HS-5 (cell line): ENCODE data around the gene DCUN1D4.
A peak's percentile ranks its signal among the peaks of the same experiment; 100 is the strongest.
"Not testable (repeated sequence)": the region's sequence is repeated elsewhere in the genome, so short reads cannot be mapped to it uniquely, and the experiment has no call there.

ENCODE experiments used
- DNase-seq: peaks from one replicate; pipeline ENCODE4 v3.0.0-alpha.2; 2012; ENCODE audit warnings: low read depth

DCUN1D4 gene

GRCh38 chr4:51895158-51895557, 52.2 kb downstream of the DCUN1D4 start:
- DNase-seq, result no peak

DNA sequence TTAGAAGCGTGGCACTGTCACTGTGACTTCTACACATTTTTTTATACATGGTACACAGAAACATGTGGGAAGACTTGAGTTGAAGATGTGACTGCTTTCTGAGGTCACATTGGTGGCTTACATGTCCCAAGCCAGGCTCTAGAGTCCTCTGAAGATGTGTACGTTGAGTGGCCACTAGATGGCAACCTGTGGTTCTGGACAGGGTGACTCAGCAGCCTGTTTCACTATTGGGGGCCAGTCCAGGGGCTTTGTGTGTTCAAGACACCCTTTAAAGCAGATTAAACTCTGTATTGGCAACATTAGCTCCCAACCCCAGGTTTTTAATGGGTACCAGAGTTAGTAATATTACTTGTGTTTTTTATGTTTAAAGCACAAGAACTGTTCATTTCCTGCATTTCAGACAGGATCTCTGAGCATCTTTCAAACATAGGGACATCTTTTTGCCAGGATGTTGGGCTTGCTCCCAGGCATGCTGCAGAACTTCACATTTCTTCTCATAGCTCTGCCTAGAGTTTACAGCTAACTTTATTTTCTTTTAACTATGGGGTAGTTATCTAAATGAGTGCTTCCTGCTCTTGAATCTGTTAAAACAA, 53.0 kb downstream of the DCUN1D4 start:
- peak; percentile 19 for DNase-seq

DNA sequence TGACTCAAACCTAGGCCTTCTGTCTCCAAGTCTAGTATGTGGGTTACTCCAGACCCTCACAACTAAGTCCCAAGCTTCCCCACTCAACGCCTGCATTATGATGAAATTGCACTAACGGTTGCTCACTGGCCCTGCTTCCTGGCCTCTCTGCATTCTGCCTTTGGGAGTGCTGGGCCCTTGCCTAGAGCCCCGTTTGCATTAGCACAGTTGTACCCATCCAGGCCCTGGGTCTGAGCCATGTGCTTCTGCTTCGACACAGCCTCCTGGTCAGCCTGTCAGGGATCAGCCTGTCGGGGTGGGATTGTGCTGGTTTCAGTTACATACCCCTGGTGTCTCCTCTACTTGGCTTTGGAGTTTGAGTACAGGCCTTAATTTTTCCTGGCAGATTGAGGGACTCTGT, 58.4 kb downstream of the DCUN1D4 start:
- no peak for DNase-seq

DNA sequence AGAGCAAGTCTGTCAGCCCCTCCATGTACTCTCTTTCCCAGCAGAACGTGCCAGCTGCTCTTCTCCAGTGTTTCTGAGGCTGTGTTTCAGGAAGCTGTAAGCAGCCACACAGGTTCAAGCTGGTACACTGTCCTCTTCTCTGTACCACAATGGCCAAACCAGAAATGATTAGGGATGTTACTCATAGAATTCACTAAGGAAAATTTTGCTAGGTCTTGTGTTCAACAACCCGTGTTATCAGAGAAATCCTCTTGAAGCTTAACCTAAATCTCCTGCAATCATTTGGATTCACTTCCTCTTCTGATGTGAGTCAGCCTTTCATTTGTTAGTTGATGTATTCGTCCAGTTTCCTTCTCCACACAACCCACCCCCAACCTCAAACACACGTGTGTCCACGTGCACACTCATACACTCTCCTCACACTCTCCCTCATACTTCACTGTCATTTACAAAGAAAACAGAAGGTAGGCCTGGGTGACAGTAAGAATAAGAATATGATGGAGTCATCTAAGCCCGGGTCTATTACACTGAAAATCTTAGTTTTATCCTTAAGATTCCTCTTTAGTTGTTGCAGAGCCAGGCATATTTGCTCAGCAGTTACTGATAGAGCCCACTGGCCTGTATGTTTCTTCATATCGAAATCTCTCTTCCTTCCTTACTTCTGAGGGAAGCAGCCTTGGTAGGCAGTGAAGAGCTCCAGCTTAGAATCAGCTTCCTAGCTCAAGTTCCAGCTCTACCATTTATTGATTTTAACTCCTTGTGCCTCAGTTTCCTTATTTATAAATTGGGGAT, 63.4 kb downstream of the DCUN1D4 start:
- DNase-seq, result no peak

DNA sequence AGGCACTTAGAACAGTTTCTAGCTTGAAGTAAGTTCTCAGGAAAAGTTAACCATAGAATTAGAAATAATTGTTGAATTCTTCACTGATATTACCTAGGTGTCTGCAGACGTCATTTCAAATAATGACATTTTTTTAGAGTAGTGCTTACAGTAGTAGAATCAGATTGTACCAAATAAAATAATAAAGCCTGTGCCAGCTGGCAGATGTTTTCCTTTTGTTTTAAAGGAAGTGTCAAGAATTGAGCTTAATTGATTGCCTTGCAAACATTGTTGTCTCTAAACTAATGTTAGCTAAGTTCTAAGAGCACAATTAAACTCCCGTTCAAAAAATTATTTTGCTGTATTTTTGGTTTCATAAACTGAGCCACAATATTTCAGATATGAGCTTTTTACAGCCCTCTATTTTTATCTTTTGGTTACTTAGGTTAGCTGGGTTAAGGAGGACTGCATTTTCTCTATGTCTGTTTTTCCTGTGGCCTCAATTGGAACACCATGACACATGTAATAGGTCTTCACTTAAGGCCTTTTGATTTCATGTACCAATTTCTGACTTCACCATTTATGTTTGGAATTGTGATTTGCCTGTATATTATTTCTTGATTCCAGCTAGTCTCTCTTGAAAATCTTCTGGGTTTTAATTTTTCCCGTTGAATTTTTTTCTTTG, 64.2 kb downstream of the DCUN1D4 start:
- no peak for DNase-seq

DNA sequence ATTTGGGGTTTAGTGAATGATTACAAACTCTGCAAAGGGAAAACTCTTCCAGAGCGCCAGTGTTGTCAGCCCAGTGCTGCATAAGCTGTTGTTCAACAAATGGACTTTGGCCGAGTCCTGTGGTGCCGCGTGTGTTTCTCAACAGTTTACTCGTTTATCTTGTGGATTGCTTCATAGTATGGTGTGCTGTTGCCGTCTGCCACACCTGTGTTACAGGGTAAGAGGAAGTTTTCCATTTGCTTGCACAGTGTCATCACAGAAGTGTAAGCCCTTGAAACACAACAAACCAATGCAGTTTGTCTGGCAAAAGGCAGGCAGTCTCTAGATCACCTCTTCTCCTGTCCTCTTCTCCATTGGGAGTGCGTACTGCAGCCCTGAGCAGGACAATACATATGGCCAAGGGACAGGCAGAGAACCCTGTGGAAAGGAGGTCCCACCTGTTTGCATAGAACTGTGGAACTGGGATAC, 66.3 kb downstream of the DCUN1D4 start:
- DNase-seq, result no peak

DNA sequence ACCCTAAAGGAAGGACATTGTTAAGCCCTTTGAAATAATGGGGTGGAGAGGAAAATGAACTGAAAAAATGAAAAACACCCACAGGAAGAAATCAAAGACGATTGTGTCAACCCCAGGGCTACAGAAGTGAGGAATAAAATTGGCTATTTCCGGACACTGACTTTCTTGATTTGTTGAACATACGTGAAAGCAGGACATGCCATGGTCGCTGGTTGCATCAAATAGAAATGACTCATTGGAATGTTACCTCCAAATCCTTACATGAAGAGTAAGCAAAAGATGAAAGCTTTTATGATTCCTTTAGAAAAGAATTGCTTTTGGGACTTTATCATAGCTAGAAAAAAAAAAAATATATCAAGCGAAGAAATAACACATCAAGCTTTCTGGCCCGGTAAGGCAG, 75.3 kb downstream of the DCUN1D4 start:
- no peak for DNase-seq

DNA sequence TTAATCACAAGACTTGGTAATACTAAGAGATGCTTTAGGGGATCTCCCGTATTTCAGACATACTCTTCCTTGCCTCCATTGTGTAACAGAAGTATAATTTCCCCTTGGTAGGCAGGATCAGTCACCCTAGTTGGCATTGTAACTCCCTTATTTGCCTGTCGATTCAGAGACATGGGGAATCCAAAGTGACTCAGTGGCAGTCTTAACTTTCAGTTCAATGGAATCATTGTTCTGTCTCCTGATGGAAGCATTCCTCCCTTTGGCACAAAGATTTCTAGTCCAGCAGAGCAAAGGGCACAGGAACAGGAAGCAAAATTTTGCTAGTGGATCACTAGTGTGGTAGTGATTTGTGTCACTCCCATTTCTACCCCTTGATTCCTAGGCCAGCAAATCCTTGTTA, 80.4 kb downstream of the DCUN1D4 start:
- DNase-seq, result no peak

DNA sequence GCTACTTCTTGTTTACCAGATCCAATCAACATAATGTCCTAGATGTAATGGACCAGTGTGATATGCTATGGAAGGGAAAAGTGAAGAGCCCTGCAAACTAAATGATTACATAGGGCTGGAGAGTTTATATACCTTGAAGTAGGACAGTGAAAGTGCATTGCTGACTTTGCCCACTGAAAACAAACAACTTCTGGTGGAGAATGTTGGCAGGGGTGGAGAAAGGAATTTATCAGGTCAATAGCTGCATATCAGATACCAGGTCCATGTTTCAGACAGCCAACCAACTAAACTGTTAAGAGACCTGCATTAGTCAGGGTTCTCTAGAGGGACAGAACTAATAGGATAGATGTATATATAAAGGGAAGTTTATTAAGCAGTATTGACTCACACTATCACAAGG, 82.4 kb downstream of the DCUN1D4 start:
- no peak for DNase-seq

DNA sequence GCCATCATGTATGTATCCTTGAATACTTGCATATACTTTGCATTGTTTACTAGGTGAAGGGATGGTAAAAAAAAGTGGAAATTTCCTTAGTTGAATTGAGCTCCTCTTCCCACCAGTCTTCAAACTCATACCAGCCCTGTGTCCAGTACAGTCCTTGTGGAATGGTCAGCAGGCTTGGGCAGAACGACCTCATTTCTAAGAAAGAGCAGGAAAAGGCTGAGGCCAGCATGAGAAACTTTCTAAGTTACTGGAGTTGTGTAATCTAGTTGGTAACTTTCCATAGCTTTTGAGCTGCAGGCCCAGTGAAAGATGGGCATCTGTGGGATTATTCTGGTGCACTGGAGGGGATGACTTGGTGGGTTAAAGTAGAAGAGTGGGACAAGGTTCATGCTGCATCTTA, 87.6 kb downstream of the DCUN1D4 start:
- DNase-seq, result no peak

DNA sequence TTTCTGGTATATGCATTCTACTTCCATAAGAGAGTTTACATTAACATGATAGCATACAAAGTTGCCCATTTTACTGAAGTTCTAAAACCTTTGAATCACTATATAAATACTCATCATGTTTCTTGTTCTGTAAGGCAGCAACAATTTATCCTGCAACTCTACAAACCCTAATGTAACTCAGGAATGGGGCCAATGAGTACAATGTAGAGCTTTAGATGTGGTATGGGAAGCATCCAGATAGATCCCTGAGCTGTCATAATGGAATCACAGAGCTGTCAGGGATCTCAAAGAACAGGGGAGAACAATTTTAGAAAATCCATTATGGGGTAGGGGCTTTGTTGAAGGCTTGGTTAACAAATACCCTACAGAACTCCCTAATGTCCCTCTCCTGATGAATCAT, 88.5 kb downstream of the DCUN1D4 start:
- DNase-seq, result no peak

GRCh38 chr4:51932261-51932660, 89.3 kb downstream of the DCUN1D4 start:
- DNase-seq, result no peak

GRCh38 chr4:51932684-51933083, 89.7 kb downstream of the DCUN1D4 start:
- DNase-seq, result no peak

- not testable (repeated sequence) for DNase-seq
Observed at GRCh38 chr4:51940460-51940859, 97.5 kb downstream of the DCUN1D4 start.

DNA sequence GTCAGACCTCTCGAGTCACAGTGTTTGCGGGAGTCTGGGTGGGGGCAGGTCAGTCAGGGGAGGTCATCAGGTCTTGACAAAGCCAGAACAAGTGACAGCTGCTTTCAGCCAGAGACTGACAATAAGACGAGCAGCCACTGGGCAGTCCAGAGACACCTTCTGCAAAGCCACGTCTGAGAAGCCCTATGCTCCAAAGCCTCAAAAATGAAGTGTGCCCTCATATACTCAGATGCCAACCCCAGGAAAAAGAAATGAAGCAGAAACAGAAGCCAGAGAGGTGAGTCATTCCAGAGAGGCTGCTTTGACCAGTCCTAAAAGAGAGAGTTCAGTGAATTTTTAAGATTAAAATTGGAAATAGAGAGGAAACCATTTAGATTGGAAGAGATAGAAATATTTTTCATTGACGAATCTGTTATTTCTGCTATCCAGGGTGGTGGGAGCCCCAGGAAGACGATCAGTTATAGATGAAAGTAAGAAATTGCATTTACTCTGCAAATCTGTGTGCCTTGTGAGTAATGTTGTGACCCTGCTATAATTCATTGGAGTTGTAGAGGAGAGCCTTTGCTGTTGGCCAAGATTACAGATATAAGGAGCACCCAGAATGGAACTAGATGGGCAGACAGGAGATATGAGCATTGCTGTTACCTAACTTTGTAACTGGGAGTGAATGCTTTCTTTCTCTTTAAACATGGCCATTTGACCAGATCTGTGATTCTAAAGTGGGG, 99.3 kb downstream of the DCUN1D4 start:
- DNase-seq, result no peak

DNA sequence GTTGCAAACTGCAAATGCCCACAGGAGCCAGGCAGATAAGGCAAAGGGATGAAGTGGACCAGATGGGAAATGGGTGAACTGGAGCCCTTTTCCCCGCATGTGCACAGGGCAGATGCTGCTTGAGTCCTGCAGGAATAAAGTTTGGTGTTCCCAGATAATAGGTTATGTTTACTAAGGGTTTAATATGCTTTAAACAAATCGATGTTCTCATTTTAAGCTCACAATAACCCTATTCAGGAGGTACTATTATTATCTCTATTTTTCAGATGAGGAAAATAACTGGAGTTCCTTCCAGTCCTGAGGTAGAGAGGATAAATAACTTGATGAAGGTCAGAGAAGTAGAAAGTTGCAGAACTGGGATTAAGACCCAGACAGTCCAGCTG, 99.9 kb downstream of the DCUN1D4 start:
- DNase-seq, result no peak

- no peak for DNase-seq
Observed at GRCh38 chr4:51943221-51943620, 100.3 kb downstream of the DCUN1D4 start.

DNA sequence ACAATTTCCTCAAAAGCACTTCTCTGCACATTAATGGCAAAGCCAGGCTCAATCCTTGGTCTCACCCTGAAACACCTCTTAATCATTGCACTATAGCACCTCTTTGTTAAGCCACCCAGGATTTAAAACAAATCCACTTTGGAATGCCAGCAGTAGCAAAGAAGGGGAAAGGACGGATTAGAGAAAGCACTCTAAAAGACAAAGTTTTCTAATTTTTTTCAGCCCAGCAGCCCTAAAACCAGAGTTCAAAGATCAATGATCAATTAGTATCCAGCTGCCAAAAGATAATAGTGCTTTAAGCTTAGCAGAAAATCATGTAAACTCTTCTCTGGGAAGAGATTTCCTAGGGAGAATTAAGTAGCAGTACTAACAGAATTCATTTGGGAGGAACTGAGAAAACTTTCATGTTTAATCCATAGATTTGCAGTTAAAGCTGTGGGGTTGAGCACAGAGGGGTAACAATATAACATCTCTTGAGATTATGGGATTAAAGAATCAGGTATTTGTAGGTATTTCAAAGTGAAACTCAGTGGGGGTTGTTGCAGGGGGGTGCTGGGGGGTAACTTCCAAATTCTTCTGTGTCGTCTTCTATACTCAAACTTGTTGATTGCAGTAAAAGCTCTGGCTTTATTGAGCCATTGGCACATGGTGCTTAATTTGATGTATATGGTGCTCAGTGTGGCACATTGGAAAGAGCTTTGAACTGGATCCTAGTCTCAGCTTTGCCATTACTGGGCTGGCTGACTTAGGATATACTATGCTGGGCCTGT, 115.4 kb downstream of the DCUN1D4 start:
- DNase-seq, result no peak

- DNase-seq, result no peak
Observed at GRCh38 chr4:51960486-51960885, 117.5 kb downstream of the DCUN1D4 start.

GRCh38 chr4:51963841-51964517, 121.0 kb downstream of the DCUN1D4 start:
- DNase-seq, result no peak

GRCh38 chr4:51965862-51966261, 122.9 kb downstream of the DCUN1D4 start:
- DNase-seq, result no peak
